Measurements from ENCODE around the gene AREG.

The AREG gene

DNA sequence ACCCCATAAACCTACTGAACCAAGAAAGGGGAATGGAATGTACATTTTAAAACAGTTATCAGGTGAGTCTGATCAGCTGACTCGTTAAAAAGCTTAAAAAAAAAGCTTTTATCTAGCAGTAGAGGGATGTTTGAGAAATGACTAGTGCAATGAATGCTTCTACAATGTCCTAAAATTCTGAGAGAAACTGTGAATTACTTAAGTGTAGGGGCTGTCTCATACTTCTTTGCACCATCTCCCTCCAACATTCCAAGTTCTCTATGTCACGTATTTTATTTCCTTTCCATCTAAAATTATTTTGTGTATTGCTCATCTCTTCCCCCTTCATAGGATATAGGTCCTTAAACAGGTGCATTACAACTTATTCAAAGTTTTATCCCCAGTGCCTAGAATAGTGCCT is 11.9 kb upstream of the AREG start:
- DNase-seq (ENCODE audit: low spot score) = no peak

DNA sequence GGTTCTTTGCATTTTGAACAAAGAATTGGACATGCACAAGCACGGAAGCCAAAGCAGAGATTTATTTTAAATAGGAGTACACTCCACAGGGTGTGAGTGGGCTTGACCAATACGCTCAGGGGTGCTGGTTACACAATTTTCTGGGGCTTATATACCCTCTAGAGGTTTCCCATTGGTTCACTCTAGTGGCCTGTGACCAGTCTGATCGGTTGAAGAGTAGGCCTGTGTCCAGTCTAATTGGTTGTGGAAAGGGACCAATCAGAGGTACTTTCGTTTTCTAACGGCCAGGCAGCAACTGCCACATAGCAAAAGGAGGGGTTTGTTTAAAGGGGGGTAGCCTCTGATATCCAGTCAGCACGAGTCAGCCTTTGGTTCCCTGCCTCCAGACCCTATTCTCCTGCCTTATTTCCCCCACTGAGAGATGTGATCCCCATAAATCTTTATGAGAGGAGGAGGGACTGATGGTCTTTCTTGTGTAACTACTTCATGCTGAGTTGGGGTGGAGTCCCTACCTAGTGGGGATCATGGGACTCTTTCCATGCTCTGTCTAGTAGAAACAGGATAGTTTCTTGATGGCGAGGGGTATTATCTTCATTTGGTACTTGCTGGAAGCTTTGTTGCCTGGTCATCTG is 11.3 kb upstream of the AREG start:
- no peak for DNase-seq (ENCODE audit: low spot score)

DNA sequence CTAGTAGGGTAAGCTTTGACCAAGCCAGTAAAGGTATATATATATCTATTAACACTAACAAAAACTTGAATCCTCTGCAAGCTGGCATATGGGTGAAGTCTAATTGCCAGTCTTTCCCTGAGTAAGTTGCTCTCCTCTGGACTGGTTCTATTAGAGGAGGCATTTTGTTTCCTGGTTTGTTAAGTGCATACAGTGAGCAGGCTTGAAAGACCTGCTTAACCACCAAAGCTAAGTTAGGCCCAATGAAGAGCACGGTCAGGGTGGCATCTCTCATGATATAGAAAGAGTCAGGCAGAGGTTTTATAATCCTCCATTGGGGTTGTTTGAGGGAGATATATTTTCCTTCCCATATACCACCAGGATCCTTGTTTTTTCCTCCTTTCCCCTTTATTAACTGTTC is 9.6 kb upstream of the AREG start:
- no peak for DNase-seq (ENCODE audit: low spot score)

DNA sequence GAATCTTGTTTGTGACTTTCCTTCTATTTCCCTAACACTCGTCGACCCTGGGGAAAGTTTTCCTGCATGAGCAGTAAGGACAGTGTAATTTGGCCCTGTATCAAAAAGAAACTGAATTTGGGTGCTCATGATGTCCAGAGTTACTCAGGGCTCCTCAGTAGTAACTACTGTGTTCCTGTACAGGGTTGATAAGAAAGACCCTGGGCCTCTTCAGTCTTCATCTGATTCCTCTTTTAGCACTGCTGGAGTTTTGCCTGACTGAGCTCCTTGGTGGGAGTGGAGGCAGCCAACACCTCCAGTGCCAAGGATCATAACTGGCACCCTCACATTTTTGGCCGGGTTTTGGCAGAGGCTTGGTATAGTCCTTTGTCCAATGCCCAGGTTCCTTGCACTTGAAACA is 7.1 kb upstream of the AREG start:
- DNase-seq (ENCODE audit: low spot score) = no peak

DNA sequence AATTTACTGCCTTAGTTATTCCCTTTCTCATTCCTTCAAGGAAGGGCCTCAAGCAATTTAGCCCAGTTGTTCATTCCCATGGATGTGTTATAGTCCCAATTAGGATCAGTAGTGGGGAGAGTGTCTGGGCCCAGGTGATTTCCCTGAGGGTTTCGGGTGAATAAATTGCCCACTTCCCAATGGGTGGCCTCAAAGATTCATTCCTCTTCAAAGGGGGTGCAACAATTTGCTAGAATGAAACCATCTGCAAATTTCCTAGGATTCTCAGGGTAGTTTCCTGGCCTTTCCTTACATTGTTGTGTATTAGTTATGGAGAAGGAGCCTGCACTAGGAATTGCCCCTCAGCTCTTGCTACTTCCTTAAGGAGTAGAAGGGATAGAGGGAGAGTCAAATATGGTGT is 6.3 kb upstream of the AREG start:
- no peak for DNase-seq (ENCODE audit: low spot score)

DNA sequence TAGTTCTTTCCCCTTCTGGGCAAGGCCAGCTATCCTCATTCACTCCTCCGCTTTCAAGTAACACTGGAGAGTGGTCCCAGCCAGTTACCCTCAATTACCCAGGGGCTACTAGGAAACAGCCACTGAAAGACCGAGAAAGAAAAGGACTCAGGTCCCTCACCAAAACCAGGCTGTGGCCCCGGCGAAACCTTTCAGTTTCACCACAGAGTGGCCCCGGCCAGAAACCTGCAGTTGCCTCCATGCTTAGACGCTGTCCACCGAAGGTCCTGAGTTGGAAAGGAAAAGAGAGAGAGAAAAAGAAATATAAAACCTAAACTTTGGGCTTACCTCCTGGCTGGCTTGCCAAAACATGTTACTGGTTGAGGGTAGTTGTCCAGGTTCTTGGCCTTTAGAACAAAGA is 5.0 kb upstream of the AREG start:
- DNase-seq (ENCODE audit: low spot score) = no peak

DNA sequence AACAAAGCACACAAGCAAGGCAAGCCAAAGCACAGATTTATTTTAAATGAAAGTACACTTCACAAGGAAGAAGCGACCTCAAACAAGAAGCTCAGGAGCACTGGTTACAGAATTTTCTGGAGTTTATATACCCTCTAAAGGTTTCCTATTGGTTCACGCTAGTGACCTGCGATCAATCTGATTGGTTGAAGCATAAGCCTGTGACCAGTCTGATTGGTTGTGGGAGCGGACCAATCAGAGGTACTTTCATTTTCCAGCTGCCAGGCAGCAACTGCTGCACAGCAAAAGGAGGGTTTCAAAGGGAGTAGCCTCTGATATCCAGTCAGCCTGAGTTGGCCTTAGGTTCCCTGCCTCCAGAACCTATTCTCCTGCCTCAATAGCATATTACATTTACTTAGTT is 4.6 kb upstream of the AREG start:
- no peak for DNase-seq (ENCODE audit: low spot score)

DNA sequence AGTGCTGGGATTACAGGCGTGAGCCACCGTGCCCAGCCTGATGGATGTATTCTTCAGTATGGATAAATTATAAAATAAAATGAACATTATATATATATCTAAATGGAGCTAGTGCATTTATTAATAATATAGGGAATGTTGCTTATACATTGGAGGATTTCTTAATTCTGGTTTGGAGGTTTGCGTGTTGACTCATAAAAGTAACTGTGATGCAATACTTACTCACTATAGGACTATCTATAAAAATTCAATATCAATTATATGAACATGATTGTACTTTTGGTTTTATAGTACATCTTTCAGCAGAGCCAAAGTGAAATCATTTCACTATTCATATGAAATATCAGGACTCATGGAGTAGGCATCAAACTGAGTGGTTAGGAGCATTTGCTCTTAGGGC is 3.2 kb upstream of the AREG start:
- DNase-seq (ENCODE audit: low spot score) = no peak

DNA sequence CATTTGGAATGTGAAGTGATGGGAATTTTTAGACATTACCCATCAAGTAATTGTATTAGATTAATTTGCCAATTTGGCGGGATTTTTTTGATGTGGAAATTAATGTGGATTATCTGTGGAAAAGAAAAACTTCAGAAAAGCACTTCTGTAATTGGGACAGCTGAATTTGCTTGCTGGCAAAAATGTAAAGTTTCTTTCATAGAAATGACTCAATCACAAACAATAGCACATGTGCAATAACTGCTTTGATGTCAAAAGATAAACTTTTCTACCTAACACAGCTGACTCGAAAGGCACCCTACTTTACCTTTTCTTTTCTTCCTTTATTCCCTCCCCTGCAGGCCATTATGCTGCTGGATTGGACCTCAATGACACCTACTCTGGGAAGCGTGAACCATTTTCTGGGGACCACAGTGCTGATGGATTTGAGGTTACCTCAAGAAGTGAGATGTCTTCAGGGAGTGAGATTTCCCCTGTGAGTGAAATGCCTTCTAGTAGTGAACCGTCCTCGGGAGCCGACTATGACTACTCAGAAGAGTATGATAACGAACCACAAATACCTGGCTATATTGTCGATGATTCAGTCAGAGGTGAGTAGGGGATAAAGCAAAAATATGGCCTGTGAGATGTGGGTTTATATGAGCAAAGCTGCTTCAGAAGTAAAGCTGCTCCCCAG is 1.4 kb downstream of the AREG start:
- no peak for DNase-seq (ENCODE audit: low spot score)

DNA sequence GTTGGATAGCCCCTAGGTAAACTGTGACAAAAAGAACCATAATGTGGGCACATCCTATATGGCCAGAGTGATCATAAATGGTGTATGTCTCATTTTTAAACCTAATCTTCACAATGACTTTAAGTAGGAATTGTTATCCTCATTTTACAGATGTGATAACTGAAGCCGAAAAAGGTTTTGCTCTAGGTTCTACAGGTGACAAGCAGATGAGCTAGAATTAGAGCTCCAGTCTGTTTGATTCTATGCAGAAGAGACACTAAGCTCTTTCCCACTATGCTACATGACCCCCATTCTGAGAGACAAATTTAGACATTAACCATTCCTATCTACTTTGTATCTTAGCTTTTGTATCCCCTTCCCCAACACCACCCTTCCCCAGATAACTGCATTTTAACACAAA is 2.0 kb downstream of the AREG start:
- no peak for DNase-seq (ENCODE audit: low spot score)

DNA sequence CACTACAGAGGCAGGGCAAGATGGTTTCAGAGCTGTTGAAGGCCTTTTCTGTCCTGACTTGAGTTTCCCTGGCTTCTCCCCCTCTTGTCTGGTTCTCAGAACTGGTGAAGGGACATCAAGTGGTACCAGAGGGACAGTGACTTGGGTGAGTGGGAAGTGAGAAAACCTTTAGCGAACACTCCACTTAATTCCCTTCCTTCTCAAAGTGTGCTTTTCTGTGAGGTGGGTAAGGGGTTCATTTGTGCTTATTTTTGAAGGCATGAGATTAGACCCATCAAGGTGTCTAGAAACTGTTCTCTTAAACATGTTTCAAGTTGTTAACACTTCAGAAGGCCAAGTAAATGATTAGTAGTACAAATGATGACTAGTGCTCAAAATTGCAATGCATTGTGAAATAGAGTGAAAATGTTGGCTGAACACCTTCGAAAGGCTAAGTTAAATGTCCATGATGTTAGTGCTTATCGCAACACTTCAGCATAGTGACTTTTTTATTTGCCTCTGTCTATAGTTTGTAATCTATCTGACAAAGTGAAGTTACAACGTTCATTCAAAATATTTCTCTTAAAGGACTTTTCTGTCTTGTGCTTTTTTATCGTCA is 2.8 kb downstream of the AREG start:
- no peak for DNase-seq (ENCODE audit: low spot score)

DNA sequence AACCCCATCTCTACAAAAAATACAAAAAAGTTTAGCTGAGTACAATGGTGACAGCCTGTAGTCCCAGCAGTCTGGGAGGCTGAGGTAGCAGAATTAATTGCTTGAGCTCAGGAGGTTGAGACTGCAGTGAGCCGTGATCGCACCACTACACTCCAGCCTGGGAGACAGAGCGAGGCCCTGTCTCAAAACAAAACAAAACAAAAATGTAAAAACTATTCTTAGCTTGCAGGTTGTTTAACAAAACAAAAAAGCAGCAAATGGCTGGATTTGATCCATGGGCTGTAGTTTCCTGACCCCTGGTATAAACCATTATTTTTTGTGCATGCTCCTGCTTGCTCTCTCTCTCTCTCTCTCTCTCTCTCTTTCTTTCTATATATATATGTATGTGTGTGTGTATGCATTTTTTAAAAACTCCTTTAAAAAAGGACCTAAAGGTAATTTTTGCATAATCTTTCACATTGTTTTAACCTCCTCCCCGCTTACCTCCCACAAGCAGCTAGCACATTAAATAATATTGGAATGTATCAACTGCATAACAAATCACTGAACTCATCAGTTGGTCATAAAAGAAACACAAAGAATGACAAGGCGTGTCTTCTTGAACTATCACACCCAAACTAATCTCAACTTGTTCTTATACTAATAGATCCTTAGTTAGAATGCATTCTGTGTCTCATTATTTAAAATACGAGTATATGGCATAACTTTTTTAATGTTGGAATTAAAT is 4.8 kb downstream of the AREG start:
- no peak for DNase-seq (ENCODE audit: low spot score)

DNA sequence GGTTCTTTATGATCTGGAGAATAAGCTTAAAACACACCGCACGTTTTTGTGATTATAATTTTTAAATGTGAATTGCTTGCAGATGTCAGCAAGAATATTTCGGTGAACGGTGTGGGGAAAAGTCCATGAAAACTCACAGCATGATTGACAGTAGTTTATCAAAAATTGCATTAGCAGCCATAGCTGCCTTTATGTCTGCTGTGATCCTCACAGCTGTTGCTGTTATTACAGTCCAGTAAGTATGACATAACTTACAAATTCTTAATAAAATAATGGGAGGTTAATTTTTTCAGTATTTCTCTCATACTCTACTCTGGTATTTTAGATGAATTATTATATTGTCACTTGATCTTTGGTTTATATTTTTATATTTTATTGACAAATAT is 5.4 kb downstream of the AREG start:
- DNase-seq (ENCODE audit: low spot score) = no peak

DNA sequence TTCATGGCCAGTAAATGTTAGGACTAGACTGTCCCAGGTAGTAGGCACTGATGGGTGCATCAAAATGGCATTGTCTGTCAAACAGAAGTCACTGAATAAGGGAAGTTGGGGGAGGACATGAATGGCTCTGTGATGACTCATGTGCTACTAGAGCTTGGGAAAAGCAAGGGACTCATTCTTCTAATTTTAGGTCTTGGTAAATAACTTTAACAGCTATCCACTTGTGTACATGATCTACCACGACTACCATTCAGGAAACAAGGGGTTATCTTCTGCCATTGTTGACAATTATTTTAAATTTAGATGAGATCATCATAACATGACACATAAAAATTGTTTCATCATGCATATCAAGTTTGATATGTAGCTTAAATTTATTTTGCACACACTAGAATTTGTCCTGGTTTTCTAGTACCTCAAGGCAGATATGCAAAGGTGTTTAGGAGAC is 6.3 kb downstream of the AREG start:
- no peak for DNase-seq (ENCODE audit: low spot score)

DNA sequence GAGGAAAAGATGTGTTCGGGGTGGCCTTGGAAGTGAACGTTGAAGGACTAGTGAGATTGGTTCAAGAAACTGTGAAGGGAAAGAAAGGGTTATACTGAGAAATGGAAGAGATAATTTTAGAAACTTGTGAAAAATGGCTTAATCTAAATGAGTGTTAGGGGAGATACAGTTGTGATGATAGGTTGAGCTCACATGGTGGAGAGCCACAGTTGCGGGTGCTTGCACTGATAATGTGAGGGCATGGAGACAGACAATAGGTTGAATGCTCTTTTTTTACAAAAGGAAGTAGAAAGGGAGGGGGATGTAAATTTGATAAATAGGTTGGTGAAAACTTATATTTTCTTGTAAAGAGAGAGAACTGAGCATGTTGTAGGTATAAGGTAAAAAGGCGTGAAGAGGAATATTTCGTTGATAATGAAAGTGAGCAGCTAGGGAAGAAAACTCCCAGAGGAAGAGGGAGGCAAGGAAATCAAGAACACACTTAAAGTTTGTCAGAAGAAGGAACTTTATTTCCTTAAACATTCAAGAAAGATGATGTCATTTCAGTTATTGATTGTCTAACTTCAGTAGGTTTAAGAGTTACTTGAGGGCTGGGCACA is 8.2 kb downstream of the AREG start:
- DNase-seq (ENCODE audit: low spot score) = no peak

DNA sequence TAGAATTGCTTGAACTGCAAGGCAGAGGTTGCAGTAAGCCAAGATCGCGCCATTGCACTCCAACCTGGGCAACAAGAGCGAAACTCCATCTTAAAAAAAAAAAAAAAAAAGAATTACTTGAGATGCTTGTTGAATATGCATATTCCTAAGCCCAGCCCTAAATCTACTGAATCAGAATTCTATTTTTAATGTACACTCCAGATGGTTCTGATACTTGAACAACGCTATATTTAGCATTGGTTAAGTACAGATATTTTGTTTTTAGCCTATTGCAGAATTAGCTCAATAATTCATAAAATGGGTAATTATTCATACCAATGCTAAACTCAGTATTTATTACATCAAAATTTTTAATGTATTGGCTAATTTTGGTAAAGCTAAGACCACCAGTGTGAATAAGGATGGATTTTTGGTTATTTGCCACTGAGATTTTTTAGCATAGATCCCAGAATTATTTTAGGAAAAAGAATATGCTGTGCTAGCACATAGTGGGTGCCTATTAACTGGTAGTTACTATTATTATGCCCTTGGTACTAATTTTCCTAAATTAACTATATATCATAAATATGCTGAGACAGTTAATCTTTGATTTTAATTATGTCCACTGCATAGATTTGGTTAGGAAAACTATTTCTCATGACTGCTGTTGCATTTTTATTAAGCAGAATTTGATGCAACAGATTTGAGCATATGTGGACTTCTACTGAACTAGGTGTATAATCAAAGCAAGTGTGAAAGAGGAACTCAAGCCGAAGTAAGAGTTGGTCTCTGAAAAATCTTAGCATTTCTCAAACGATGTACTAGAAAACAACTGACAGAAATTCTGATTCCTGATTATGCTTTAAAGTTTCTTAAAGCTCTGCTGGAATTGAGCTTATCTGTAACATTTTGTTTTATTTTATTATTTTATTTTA is 9.2 kb downstream of the AREG start:
- DNase-seq (ENCODE audit: low spot score) = no peak

DNA sequence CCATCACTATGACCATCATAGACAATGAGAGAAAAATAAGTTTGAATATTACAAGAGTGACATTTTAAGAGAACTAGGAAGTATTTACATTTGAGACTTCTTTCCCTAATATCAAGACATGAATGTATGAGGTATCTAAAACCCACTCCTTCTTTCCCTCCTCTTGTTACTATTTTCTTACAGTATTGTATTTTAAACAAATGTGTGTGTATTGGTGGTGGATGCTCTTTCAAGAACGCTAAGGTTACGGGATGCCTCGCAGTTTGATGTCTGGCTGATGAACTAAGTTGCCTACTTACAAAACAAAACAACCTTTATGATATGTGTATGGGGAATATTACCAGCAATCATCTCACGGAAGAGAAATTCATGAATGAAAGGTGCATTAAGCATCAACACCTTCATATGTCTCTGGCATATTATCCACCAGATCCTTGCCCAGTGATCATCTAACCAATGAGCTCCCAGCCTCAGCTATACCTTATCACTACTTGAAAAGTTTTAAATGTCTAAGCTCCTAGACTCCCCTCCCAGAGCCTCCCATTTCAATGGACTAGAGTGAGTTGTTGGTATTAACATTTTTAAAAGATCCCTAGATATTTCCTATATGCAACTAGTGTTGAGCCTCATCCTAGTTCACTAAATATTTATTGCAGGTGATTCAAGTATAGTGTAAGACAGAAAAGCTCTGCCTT is 10.6 kb downstream of the AREG start:
- no peak for DNase-seq (ENCODE audit: low spot score)

DNA sequence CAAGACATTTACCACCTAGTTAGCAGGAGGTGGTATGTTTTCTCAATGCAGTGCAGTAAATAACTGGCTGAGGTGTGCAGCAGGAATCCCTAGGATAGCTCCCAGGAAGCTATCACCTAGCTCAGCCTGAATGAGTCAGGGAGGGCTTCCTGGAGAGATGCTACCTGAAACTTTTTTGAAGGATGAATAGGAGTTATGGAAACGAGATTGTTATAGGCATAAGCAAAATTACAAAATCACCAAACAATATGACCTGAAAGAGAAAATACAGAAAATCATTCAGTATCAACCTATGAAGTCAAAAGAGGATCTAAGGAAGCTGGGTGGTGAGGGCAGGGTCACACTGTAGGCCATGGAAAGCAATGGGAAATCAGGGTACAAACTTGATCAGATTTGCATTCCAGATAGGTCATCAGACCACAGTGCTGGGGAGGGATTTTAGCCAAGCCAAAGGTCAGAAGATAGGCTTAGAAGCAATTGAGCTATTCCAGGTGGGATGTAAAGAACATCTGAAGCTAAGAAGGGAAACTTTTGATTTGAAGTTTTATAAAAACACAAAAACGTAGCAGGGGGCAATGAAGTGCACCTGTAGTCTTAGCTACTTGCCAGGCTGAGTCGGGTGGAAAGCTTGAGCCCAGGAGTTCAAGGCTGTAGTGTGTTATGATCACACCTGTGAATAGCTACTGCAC is 11.3 kb downstream of the AREG start:
- no peak for DNase-seq (ENCODE audit: low spot score)

DNA sequence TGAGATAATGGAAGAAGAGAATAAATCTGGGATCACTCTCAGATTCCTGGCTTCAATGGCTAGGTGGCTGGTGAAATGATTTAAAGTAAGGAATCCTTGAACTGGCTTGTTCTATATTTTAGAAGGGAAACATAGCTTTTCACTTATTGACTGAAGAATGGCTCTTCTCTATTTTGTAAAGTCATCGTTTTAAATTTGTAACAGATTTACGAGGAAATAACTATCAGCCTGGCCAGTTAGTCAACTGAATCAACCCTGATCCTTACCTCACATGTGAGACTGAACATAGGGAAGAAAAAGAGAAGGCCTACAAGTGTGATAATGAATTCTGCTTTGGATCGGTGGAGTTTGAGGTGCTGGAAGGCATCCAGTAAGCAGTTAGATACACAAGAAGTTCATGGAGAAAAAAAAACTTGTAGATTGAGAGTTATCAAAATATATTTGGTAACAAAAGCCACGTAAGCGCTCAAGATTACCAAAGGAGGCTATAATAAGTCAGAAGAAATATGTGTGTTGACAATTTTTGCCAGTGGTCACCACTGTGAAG is 12.0 kb downstream of the AREG start:
- no peak for DNase-seq (ENCODE audit: low spot score)

DNA sequence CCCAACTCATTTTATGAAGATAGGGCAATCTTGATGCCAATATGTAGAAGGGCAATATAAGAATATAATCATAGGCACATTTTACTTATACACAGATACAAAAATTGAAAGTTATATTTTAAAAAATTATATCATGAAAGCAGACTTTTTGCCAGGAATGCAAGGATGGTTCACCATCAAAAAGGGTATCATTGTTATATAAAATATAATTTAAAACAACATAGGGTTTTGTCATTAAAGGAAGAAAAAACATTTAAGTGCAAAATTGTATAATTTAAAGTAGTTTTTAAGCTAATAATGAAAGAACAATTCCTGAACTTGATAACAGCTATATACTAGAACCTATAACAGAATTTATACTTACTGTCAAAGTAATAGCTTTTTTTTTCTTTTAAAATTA is 15.9 kb downstream of the AREG start:
- DNase-seq (ENCODE audit: low spot score) = no peak
